T-cell (primary cell): ENCODE data around the gene PLCE1. TPM values are rescaled to one million over a fixed set of nuclear protein-coding genes. Genes with fewer than 3 reads are reported as not detected.

ENCODE experiments used
- ATAC-seq, 4 experiments: fragments of 200-7000 bp in 3 of 4; fragments of 150-1000 bp in 1 of 4; cut with Tn5 transposase; replicated peaks in 1 of 4; 1 replicate in 3 of 4; 2 replicates in 1 of 4; pipeline ENCODE4 v1.10.0; 2021; ENCODE audit warnings: moderate library complexity in 3 of 4, mild to moderate bottlenecking in 2 of 4, moderate number of reproducible peaks in 1 of 4
- CTCF ChIA-PET, 2 donors: fragments of 300-600 bp; sonication (Branson Sonifier 250); formaldehyde crosslinking; loops; one replicate each; lab custom pipeline; 2022; ENCODE audit warnings: antibody characterized with exemption in 2 of 2; lab: Charles Lee
- POLR2A ChIA-PET, 2 donors: fragments of 300-600 bp; sonication (Branson Sonifier 250); formaldehyde crosslinking; loops; one replicate each; lab custom pipeline; 2022; ENCODE audit warnings: antibody characterized with exemption in 2 of 2; lab: Charles Lee
- DNase-seq, 35 experiments: peaks; one replicate each; pipeline versions ENCODE4 v3.0.0 to v3.0.0-alpha.2; 2013 to 2023
- H3K27ac ChIP-seq: one replicate; pipeline ENCODE4 v1.5.1; 2013; ENCODE audit warnings: low read length
- H3K27me3 ChIP-seq, 2 experiments: replicated peaks in 1 of 2; 1 replicate in 1 of 2; 2 replicates in 1 of 2; pipeline versions ENCODE4 v1.6.1 to v1.7.0; 2013; ENCODE audit warnings: low read length in 1 of 2, mixed read lengths in 1 of 2; ENCODE audit not compliant: control insufficient read depth in 2 of 2, insufficient read depth in 2 of 2; ENCODE audit errors: extremely low read depth in 1 of 2
- H3K36me3 ChIP-seq, 2 donors: 1 replicate in 1 of 2; 2 replicates in 1 of 2; pipeline versions ENCODE4 v1.6.1 to v1.7.0; 2013; ENCODE audit warnings: low read length in 1 of 2; ENCODE audit not compliant: control insufficient read depth in 2 of 2, insufficient read depth in 1 of 2; ENCODE audit errors: extremely low read depth in 1 of 2
- H3K4me1 ChIP-seq, 2 experiments: 1 replicate in 1 of 2; 2 replicates in 1 of 2; pipeline versions ENCODE4 v1.6.1 to v1.7.0; 2013; ENCODE audit warnings: low read length in 2 of 2, mixed read lengths in 1 of 2; ENCODE audit not compliant: insufficient read depth in 2 of 2, control insufficient read depth in 1 of 2; ENCODE audit errors: extremely low read depth in 1 of 2
- H3K4me3 ChIP-seq, 2 donors: 1 replicate in 1 of 2; 2 replicates in 1 of 2; pipeline versions ENCODE4 v1.5.1 to v1.7.0; 2013; ENCODE audit warnings: mild to moderate bottlenecking in 2 of 2, low read length in 1 of 2, moderate library complexity in 1 of 2; ENCODE audit not compliant: control insufficient read depth in 1 of 2; ENCODE audit errors: extremely low read depth in 1 of 2
- H3K9me3 ChIP-seq: 2 replicates; pipeline ENCODE4 v1.7.0; 2013
- H3K27ac Mint-ChIP-seq, 2 donors: one replicate each; pipeline ENCODE4 v1.8.0; 2020 to 2021; ENCODE audit warnings: mild to moderate bottlenecking in 2 of 2, mixed read lengths in 2 of 2
- H3K27me3 Mint-ChIP-seq, 2 donors: one replicate each; pipeline ENCODE4 v1.8.0; 2021 to 2022; ENCODE audit warnings: mixed read lengths in 2 of 2
- H3K36me3 Mint-ChIP-seq: one replicate; pipeline ENCODE4 v1.8.0; 2021; ENCODE audit warnings: mixed read lengths
- H3K4me1 Mint-ChIP-seq, 3 donors: one replicate each; pipeline ENCODE4 v1.8.0; 2020 to 2022; ENCODE audit warnings: mixed read lengths in 3 of 3, mild to moderate bottlenecking in 1 of 3
- H3K4me3 Mint-ChIP-seq, 3 donors: one replicate each; pipeline ENCODE4 v1.8.0; 2020 to 2022; ENCODE audit warnings: mild to moderate bottlenecking in 3 of 3, mixed read lengths in 3 of 3, moderate library complexity in 3 of 3
- H3K9me3 Mint-ChIP-seq, 3 donors: one replicate each; pipeline ENCODE4 v1.8.0; 2020 to 2022; ENCODE audit warnings: mixed read lengths in 3 of 3
- WGBS: methylation state at CpG from one replicate; pipeline ENCODE4 v1.1.5; 2013; ENCODE audit warnings: missing lambda C conversion rate; ENCODE audit not compliant: insufficient coverage; 5-methylcytosine and 5-hydroxymethylcytosine counted together
- total RNA-seq, 35 experiments: library from RNA in 6 of 35; stranded (reverse) in 6 of 35; fragments of 120-200 nt in 1 of 35; gene quantifications; one replicate each; pipeline versions ENCODE4 v1.2.1 to v1.2.4 and lab custom pipeline; 2013 to 2026

Gene PLCE1
- total RNA-seq, 5 donors from 2014 or later (not counting 1 experiment from before 2014, with no cell fraction given): 0.03 to 0.06 (median 0.03) TPM; not detected in 2

DNA sequence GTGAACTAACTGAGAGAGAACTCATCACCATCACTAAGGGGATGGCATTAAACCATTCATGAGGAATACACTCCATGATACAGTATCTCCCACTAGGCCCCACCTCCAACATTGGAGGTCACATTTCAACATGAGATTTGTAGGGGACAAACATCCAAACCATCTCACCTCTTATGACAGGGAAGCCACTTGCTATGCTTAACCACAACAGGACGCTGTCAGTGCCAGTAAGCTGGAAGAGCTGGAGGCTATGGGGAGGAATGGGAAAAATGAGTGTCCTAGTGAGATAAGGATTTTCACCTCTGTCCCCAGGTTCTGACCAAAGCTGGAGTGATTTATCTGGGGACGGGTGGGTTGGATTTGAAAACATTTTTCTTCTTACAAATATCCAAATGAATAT is 17.6 kb downstream of the PLCE1 start:
- Histone ChIP-seq H3K27me3 (peaks cover 2 to 12% of the 10 kb centered on the region in 2 experiments), H3K4me1 (no peaks in the 10 kb centered on the region), H3K4me3 (no peak overlapping the region), H3K27ac (no peak overlapping the region), H3K36me3 (no peaks in the 10 kb centered on the region), H3K9me3 (no peaks in the 10 kb centered on the region)
- WGBS: no CpG with 5 or more reads among the region's 2 CpGs
- DNase-seq (no peak), ATAC-seq (no peak)
- Mint-ChIP-seq H3K4me1 (no peaks in the 10 kb centered on the region), H3K36me3 (no peaks in the 10 kb centered on the region), H3K9me3 (no peaks in the 10 kb centered on the region), H3K4me3 (no peak overlapping the region), H3K27me3 (peaks cover 2 to 6% of the 10 kb centered on the region in 2 donors), H3K27ac (no peak overlapping the region)
- ChIA-PET POLR2A (no interaction called here), CTCF (no interaction called here)

DNA sequence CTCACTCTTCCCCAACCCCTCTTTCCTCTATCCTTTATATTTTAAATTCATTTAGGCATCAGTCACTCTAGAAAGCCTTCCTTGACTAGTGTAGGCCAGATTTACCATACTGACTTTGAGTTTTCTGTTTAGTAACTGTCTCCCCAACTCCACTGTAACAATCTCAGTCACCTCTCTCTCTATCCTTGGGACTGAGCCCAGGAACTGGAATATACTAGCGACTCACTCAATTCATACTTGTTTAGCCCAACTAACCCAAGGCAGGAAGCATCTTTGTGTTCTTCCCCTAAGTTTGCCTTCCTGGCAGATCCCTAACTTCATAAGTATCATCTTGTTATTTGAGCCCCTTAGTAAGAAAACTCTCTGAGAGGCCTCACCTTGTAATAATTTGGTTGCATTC is 19.1 kb downstream of the PLCE1 start:
- Mint-ChIP-seq H3K27me3 (peaks cover 2 to 3% of the 10 kb centered on the region in 2 donors), H3K4me1 (no peaks in the 10 kb centered on the region), H3K9me3 (no peaks in the 10 kb centered on the region), H3K4me3 (no peak overlapping the region), H3K27ac (no peak overlapping the region), H3K36me3 (no peaks in the 10 kb centered on the region)
- ATAC-seq: no peak
- ChIA-PET CTCF (no interaction called here), POLR2A (no interaction called here)
- DNase-seq: no peak
- WGBS: 100% methylated on average over 1 of the region's 1 CpG
- no peaks in the 10 kb centered on the region for H3K4me1 ChIP-seq
- no peaks in the 10 kb centered on the region for H3K9me3 ChIP-seq
- peaks cover 0 to 10% of the 10 kb centered on the region in 2 experiments for H3K27me3 ChIP-seq
- H3K36me3 ChIP-seq: no peaks in the 10 kb centered on the region
- H3K27ac ChIP-seq: no peak overlapping the region
- H3K4me3 ChIP-seq: no peak overlapping the region

DNA sequence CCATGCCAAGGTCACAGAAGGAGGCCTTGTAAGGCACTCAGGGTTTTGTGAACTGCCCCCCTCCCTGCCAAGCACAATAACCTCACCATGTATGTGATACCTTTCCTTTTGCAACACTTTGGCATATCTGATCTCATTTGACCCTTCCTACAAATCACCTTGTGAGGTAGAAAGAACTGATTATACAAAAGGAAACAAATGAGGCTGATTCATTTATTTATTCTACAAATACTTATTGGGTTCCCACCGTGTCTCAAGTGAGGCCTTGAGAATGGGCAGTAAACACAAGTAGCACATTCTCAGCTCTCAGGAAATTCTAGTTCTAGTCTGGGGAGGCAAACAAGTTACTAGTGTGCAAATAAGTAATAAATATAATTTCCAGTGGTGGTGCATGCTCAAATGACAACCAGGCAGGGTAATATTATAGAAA is 19.6 kb downstream of the PLCE1 start:
- Mint-ChIP-seq H3K4me3 (no peak overlapping the region), H3K4me1 (no peaks in the 10 kb centered on the region), H3K9me3 (no peaks in the 10 kb centered on the region), H3K36me3 (no peaks in the 10 kb centered on the region), H3K27me3 (peaks cover 2 to 3% of the 10 kb centered on the region in 2 donors), H3K27ac (no peak overlapping the region)
- no peaks in the 10 kb centered on the region for H3K36me3 ChIP-seq
- H3K4me3 ChIP-seq: no peak overlapping the region
- H3K9me3 ChIP-seq: no peaks in the 10 kb centered on the region
- DNase-seq: no peak
- no CpG with 5 or more reads among the region's 1 CpG for WGBS
- H3K27me3 ChIP-seq: peaks cover 0 to 8% of the 10 kb centered on the region in 2 experiments
- POLR2A ChIA-PET: no interaction called here
- H3K27ac ChIP-seq: no peak overlapping the region
- CTCF ChIA-PET: no interaction called here
- ATAC-seq: no peak
- H3K4me1 ChIP-seq: no peaks in the 10 kb centered on the region

DNA sequence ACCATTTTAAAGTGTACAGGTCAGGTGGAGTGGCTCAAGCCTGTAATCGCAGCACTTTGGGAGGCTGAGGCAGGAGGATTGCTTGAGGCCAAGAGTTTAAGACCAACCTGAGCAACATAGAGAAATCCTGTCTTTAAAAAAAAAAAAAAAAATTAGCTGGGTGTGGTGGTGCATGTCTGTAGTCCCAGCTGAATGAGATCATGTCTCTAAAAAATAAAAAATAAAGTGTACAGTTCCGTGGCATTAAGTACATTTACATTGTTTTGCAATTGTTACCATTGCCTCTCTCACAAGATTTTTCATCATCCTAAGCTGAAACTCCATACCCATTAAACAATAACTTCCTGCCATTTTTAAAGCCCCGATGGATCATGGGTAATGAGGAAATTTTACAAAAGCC is 20.6 kb downstream of the PLCE1 start:
- Mint-ChIP-seq H3K27ac (no peak overlapping the region), H3K4me3 (no peak overlapping the region), H3K9me3 (no peaks in the 10 kb centered on the region), H3K4me1 (no peaks in the 10 kb centered on the region), H3K36me3 (no peaks in the 10 kb centered on the region), H3K27me3 (peaks cover 2 to 3% of the 10 kb centered on the region in 2 donors)
- no peak for DNase-seq
- no CpG with 5 or more reads among the region's 3 CpGs for WGBS
- Histone ChIP-seq H3K9me3 (no peaks in the 10 kb centered on the region), H3K27ac (no peak overlapping the region), H3K4me1 (no peaks in the 10 kb centered on the region), H3K36me3 (no peaks in the 10 kb centered on the region), H3K4me3 (no peak overlapping the region), H3K27me3 (peaks cover 0 to 8% of the 10 kb centered on the region in 2 experiments)
- POLR2A ChIA-PET: no interaction called here
- CTCF ChIA-PET: no interaction called here
- ATAC-seq: no peak

- no peak for ATAC-seq
- CTCF ChIA-PET: no interaction called here
Measured at GRCh38 chr10:94016727-94017714, 23.3 kb downstream of the PLCE1 start.

DNA sequence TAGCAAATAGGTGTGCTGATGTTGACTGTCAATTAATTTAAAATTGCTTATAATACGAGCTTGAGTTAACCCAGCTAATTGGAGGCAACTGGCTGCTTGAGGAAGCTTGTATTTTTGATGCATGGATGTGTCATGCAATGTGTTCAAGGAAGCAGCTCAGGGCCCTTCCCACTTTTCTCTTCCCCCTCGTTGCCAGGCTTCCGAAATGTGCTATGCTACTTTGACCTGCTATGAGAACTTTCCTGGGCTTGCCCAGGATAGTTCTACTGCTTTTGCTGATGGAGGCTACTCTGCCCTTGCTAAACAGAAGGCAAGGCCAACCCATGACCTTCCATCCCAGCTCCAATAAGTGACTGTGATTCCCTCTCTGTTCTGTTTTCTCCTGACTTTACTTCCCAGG is 24.4 kb downstream of the PLCE1 start:
- ATAC-seq: no peak
- Mint-ChIP-seq H3K9me3 (no peaks in the 10 kb centered on the region), H3K27ac (no peak overlapping the region), H3K4me3 (no peak overlapping the region), H3K4me1 (no peaks in the 10 kb centered on the region), H3K27me3 (peaks cover 2 to 10% of the 10 kb centered on the region in 2 donors), H3K36me3 (no peaks in the 10 kb centered on the region)
- POLR2A ChIA-PET: no interaction called here
- H3K27ac ChIP-seq: no peak overlapping the region
- CTCF ChIA-PET: no interaction called here
- H3K9me3 ChIP-seq: no peaks in the 10 kb centered on the region
- no peaks in the 10 kb centered on the region for H3K36me3 ChIP-seq
- H3K4me3 ChIP-seq: no peak overlapping the region
- DNase-seq: no peak
- 50% methylated on average over 2 of the region's 3 CpGs for WGBS
- H3K27me3 ChIP-seq: no peaks in the 10 kb centered on the region
- H3K4me1 ChIP-seq: no peaks in the 10 kb centered on the region

More at GRCh38 chr10:94016727-94017714, 23.3 kb downstream of the PLCE1 start:
- no peak overlapping the region for H3K4me3 ChIP-seq
- no peaks in the 10 kb centered on the region for H3K4me1 ChIP-seq
- no peak overlapping the region for H3K27ac ChIP-seq
- no peaks in the 10 kb centered on the region for H3K36me3 Mint-ChIP-seq
- peaks cover 0 to 3% of the 10 kb centered on the region in 2 experiments for H3K27me3 ChIP-seq
- H3K27me3 Mint-ChIP-seq: peaks cover 2 to 3% of the 10 kb centered on the region in 2 donors
- H3K4me1 Mint-ChIP-seq: no peaks in the 10 kb centered on the region
- no peaks in the 10 kb centered on the region for H3K36me3 ChIP-seq
- H3K27ac Mint-ChIP-seq: no peak overlapping the region
- no peaks in the 10 kb centered on the region for H3K9me3 ChIP-seq
- WGBS: no CpG with 5 or more reads among the region's 3 CpGs
- H3K9me3 Mint-ChIP-seq: no peaks in the 10 kb centered on the region
- POLR2A ChIA-PET: no interaction called here
- no peak for DNase-seq
- no peak overlapping the region for H3K4me3 Mint-ChIP-seq
